ENCODE measurements around the gene SLC8A1.

The SLC8A1 gene

GRCh38 chr2:40380041-40380440, 71.8 kb downstream of the SLC8A1 start:
- Mint-ChIP-seq H3K9me3 (peaks cover 28% of the 10 kb centered on the region), H3K36me3 (ENCODE audit: low read depth) (peaks cover 16% of the 10 kb centered on the region), H3K27ac (no peak overlapping the region), H3K4me1 (ENCODE audit: low read depth) (no peaks in the 10 kb centered on the region), H3K4me3 (no peak overlapping the region), H3K27me3 (no peaks in the 10 kb centered on the region)
- intact Hi-C loops (cut with micrococcal nuclease), result no loop called here

- Mint-ChIP-seq H3K4me3 (no peak overlapping the region), H3K36me3 (ENCODE audit: low read depth) (no peaks in the 10 kb centered on the region), H3K27ac (no peak overlapping the region), H3K27me3 (no peaks in the 10 kb centered on the region), H3K4me1 (ENCODE audit: low read depth) (peaks cover 19% of the 10 kb centered on the region), H3K9me3 (peaks cover 11% of the 10 kb centered on the region)
- intact Hi-C loops (cut with micrococcal nuclease), result no loop called here
Observed at GRCh38 chr2:40374543-40375240, 77.2 kb downstream of the SLC8A1 start.

DNA sequence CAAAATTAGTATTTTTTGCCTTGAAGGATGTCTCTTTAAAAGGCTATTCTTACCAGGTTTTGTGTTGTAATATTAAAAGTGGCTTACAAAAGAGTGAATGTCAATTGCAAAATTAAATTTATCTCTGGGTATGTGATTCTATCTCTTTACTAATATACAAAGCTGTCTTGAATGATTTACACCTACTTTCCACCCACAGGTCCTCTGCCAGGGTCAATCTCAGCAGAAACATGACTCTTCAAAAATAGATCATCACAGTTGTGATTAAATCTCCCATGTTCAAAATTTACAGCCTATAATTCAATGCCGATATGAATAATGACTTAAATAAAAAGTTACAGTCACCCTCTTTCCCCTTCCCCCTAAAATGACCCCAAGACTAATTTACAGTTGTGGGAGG, 78.8 kb downstream of the SLC8A1 start:
- H3K4me1 Mint-ChIP-seq (ENCODE audit: low read depth), result peaks cover 19% of the 10 kb centered on the region
- H3K27me3 Mint-ChIP-seq, result no peaks in the 10 kb centered on the region
- intact Hi-C loops (cut with micrococcal nuclease), result no loop called here
- H3K36me3 Mint-ChIP-seq (ENCODE audit: low read depth), result no peaks in the 10 kb centered on the region
- no peak overlapping the region for H3K4me3 Mint-ChIP-seq
- no peaks in the 10 kb centered on the region for H3K9me3 Mint-ChIP-seq
- H3K27ac Mint-ChIP-seq, result no peak overlapping the region

GRCh38 chr2:40372283-40372985, 79.5 kb downstream of the SLC8A1 start:
- no peak overlapping the region for H3K27ac Mint-ChIP-seq
- intact Hi-C loops (cut with micrococcal nuclease), result no loop called here
- no peaks in the 10 kb centered on the region for H3K27me3 Mint-ChIP-seq
- peaks cover 2% of the 10 kb centered on the region for H3K36me3 Mint-ChIP-seq (ENCODE audit: low read depth)
- peaks cover 5% of the 10 kb centered on the region for H3K9me3 Mint-ChIP-seq
- H3K4me3 Mint-ChIP-seq, result no peak overlapping the region
- peaks cover 19% of the 10 kb centered on the region for H3K4me1 Mint-ChIP-seq (ENCODE audit: low read depth)

- intact Hi-C loops (cut with micrococcal nuclease), result no loop called here
- peaks cover 5% of the 10 kb centered on the region for H3K36me3 Mint-ChIP-seq (ENCODE audit: low read depth)
Observed at GRCh38 chr2:40371525-40372282, 80.2 kb downstream of the SLC8A1 start.

GRCh38 chr2:40370007-40370395, 81.9 kb downstream of the SLC8A1 start:
- H3K27ac Mint-ChIP-seq, result no peak overlapping the region
- peaks cover 5% of the 10 kb centered on the region for H3K36me3 Mint-ChIP-seq (ENCODE audit: low read depth)
- intact Hi-C loops (cut with micrococcal nuclease), result no loop called here
- H3K27me3 Mint-ChIP-seq, result no peaks in the 10 kb centered on the region
- no peak overlapping the region for H3K4me3 Mint-ChIP-seq
- peaks cover 9% of the 10 kb centered on the region for H3K9me3 Mint-ChIP-seq
- H3K4me1 Mint-ChIP-seq (ENCODE audit: low read depth), result peaks cover 25% of the 10 kb centered on the region

More at GRCh38 chr2:40371525-40372282, 80.2 kb downstream of the SLC8A1 start:
- Mint-ChIP-seq H3K4me1 (ENCODE audit: low read depth) (peaks cover 25% of the 10 kb centered on the region), H3K4me3 (no peak overlapping the region), H3K9me3 (peaks cover 9% of the 10 kb centered on the region), H3K27ac (no peak overlapping the region), H3K27me3 (no peaks in the 10 kb centered on the region)

DNA sequence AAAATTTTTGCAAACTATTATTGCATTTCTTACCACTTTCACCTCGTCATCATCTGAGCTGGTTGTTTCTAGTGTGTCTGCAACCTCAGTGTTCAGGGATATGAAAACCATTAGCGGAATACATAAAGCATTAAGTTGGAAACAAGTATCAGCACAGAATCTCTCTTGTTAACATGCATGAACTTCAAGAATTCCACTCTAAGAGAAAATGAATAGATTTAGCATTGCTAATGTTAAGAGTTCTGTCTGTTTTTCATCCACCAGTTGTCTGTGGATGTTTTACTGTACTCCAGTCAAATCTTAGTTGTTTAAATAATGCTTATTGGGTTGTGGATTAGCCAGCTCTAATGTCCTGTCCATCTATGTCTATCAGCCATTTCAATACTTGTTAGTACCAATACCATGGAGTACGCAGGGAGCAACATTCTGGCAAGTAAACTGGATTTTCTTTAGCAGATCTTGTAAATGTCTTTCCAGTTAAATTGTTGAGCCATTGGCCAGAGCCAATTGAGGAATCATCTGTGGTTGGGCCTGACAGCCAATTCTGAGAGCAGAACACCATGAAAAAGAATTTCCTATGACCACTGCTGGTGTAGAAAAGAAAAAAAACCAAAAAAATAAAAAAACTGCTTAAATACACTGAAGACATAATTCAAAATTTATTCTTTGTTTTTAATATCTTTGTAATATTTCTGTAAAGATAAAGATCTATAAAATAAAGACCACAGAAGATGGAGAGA, 82.5 kb downstream of the SLC8A1 start:
- H3K27me3 Mint-ChIP-seq, result no peaks in the 10 kb centered on the region
- H3K36me3 Mint-ChIP-seq (ENCODE audit: low read depth), result peaks cover 5% of the 10 kb centered on the region
- no peak overlapping the region for H3K27ac Mint-ChIP-seq
- H3K4me3 Mint-ChIP-seq, result no peak overlapping the region
- H3K9me3 Mint-ChIP-seq, result peaks cover 9% of the 10 kb centered on the region
- peaks cover 31% of the 10 kb centered on the region for H3K4me1 Mint-ChIP-seq (ENCODE audit: low read depth)
- intact Hi-C loops (cut with micrococcal nuclease), result no loop called here

DNA sequence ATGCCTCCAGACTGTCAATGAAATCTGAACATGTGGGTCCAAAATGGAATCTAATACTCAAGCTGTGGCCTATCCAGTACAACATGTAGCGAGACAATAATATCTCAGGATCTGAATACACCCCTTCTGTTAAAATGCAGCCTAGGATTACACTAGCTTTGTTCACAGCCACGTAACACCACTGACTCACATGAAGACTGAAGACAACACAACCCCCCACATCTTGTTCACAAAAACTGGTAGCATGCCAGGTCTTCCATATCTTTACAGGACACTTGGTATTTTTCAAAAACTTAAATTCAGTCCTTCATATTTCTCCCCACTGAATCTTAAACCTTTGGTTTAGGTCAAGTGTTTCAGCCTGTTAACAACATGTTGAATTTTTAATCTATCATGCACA, 84.2 kb downstream of the SLC8A1 start:
- intact Hi-C loops (cut with micrococcal nuclease), result no loop called here
- Mint-ChIP-seq H3K4me3 (no peak overlapping the region), H3K27me3 (no peaks in the 10 kb centered on the region), H3K36me3 (ENCODE audit: low read depth) (peaks cover 5% of the 10 kb centered on the region), H3K9me3 (peaks cover 9% of the 10 kb centered on the region), H3K27ac (no peak overlapping the region), H3K4me1 (ENCODE audit: low read depth) (peaks cover 25% of the 10 kb centered on the region)

- Mint-ChIP-seq H3K27ac (no peak overlapping the region), H3K4me3 (no peak overlapping the region), H3K4me1 (ENCODE audit: low read depth) (peaks cover 19% of the 10 kb centered on the region), H3K27me3 (no peaks in the 10 kb centered on the region), H3K36me3 (ENCODE audit: low read depth) (peaks cover 5% of the 10 kb centered on the region), H3K9me3 (peaks cover 9% of the 10 kb centered on the region)
- intact Hi-C loops (cut with micrococcal nuclease), result no loop called here
Observed at GRCh38 chr2:40367032-40367431, 84.9 kb downstream of the SLC8A1 start.

- Mint-ChIP-seq H3K4me1 (ENCODE audit: low read depth) (peaks cover 13% of the 10 kb centered on the region), H3K27me3 (no peaks in the 10 kb centered on the region), H3K27ac (peak overlapping the region; percentile 41), H3K4me3 (peak overlapping the region; percentile 46), H3K9me3 (peaks cover 9% of the 10 kb centered on the region), H3K36me3 (ENCODE audit: low read depth) (peaks cover 5% of the 10 kb centered on the region)
- intact Hi-C loops (cut with micrococcal nuclease), result no loop called here
Observed at GRCh38 chr2:40364151-40364874, 87.6 kb downstream of the SLC8A1 start.

DNA sequence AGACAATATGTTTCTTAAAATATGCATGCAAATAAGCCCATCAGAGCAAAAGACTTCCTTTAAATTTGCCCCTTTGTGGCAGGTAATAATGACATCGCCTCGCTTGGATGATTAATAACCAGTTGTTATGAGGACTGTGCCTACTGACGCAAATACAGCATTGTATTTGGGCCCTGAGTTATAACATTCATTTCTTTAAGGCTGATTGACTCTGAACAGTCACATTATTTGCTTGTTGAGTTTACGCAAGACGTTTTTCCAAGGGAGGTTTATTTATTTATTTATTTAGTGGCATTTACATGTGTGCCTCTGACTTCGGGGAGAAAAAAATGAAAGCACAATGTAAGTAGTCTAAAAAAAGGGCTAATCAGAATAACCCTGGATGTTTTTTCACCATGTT, 88.3 kb downstream of the SLC8A1 start:
- H3K27ac Mint-ChIP-seq, result no peak overlapping the region
- H3K4me1 Mint-ChIP-seq (ENCODE audit: low read depth), result peaks cover 13% of the 10 kb centered on the region
- H3K9me3 Mint-ChIP-seq, result peaks cover 9% of the 10 kb centered on the region
- H3K4me3 Mint-ChIP-seq, result no peak overlapping the region
- H3K27me3 Mint-ChIP-seq, result no peaks in the 10 kb centered on the region
- H3K36me3 Mint-ChIP-seq (ENCODE audit: low read depth), result peaks cover 5% of the 10 kb centered on the region
- intact Hi-C loops (cut with micrococcal nuclease), result no loop called here

DNA sequence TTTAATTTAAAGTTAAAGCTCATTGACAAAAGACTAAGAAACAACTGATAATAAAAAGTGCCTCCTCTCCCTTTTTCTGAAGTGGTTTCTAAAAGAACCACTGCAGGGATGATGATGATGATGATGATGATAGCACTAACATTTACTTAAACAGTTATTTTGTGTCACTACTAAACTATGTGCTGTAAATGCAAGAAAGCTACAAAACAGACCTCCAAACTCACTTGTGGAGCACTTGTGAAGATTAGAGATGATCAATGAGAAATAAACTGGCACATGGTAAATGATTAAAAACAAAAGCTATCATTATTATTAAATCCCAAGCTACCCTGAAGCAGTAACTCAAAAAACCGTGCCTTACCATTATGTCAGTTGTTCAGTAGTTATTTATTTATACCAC, 88.7 kb downstream of the SLC8A1 start:
- peaks cover 5% of the 10 kb centered on the region for H3K36me3 Mint-ChIP-seq (ENCODE audit: low read depth)
- peaks cover 13% of the 10 kb centered on the region for H3K4me1 Mint-ChIP-seq (ENCODE audit: low read depth)
- H3K4me3 Mint-ChIP-seq, result no peak overlapping the region
- no peaks in the 10 kb centered on the region for H3K27me3 Mint-ChIP-seq
- H3K9me3 Mint-ChIP-seq, result peaks cover 9% of the 10 kb centered on the region
- H3K27ac Mint-ChIP-seq, result no peak overlapping the region
- intact Hi-C loops (cut with micrococcal nuclease), result no loop called here

DNA sequence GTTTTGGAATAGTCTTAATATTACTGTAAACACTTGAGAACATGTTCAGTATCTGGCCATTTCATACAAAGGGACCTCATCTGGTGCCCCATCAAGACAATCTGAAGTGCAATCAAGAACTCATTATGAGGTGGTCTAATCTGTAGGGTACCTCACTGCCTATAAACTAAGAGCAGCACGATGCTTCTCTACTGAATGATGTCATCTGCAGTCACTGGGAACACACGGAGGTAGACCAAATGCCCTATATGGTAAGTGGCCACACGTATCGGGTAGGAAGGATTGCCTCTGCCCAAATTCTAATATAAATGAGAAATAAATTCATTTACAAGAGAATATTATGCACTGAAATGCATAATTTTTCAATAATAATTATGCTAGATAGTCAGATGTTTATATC, 90.4 kb downstream of the SLC8A1 start:
- H3K27ac Mint-ChIP-seq, result no peak overlapping the region
- H3K4me3 Mint-ChIP-seq, result no peak overlapping the region
- no peaks in the 10 kb centered on the region for H3K36me3 Mint-ChIP-seq (ENCODE audit: low read depth)
- peaks cover 7% of the 10 kb centered on the region for H3K4me1 Mint-ChIP-seq (ENCODE audit: low read depth)
- no peaks in the 10 kb centered on the region for H3K9me3 Mint-ChIP-seq
- no peaks in the 10 kb centered on the region for H3K27me3 Mint-ChIP-seq
- intact Hi-C loops (cut with micrococcal nuclease), result no loop called here
